HG03175 (cell line): Measurements from ENCODE around the gene OTOF.

Source experiments
- ATAC-seq: cut with Tn5 transposase; IDR thresholded peaks from one replicate; pipeline ENCODE4 v1.9.1; 2021; ENCODE audit warnings: mild to moderate bottlenecking, moderate library complexity; ENCODE audit not compliant: unreplicated experiment

The OTOF gene

DNA sequence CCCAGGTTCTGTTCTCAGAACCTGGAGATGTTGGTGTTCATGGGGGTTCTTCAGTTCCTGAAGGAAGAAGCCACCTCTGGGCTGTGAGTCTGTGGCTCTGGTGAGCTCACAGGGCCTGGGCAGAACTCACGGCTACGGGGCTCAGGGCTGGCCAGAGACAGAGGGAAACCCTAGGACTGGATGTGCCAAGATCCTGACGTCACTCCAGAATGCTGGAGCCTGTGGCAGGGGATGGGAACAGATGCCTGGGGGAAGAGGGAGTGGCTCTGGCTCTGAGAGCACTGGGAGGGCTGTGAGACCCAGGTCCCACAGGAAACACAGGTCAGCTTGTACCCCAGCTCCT, at the start of gene OTOF:
TSS of gene OTOF (minus strand) at position 214 of the 343 bp plus-strand sequence.
- no peak for ATAC-seq

DNA sequence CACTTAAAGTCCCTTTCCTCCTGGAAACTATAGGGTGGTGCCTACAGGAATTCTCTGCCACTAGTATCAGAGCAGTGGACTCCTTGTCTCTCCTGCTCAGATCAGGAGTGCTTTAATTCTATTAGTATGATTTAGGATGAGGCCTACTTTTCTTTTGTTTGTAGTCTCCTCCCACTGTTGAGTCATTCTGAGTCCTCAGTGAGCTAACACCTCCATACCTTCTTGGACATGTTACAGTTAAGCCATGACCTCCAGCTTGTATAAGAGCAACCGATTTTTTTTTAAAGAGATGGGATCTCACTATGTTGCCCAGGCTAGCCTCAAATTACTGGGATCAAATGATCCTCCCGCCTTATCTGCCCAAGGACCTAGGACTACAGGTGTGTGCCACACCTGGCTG, 48.7 kb upstream of the OTOF start:
- ATAC-seq = no peak

DNA sequence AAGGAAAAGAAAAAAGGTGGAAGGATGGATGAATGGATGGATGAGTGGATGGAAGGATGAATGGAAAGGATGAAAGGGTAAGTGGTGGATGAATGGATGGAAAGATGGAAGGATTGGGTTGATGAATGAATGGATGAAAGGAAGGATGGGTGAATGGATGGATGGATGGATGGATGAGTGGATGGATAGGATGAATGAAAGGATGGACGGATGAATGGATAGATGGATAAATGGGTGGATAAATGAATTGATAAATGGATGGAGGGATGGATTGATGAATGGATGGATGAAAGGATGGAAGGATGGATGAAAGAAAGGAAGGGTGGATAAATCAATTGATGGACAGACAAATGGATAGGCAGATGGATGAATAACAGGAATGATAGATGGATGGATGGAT, 48.2 kb upstream of the OTOF start:
- no peak for ATAC-seq

DNA sequence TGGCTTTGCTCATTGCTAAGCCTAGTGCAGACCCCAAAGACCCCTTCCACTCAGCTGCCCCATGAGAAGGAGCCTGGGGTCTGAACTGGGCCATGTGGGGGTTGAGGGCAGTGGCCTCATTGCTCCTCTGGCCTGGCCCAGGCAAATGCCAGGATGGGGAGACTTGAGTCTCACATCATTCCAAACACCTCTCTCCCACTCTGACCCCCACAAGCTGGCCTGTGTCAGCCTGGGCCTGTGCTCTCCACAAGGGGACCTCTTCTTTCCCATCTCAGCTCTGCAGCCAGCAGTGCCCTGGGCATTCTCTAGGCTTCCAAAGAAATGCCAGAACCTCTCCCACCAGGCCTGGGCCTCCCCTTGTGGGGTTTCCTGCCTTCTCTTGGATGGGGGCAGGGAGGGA, 45.8 kb upstream of the OTOF start:
- ATAC-seq = no peak

- ATAC-seq = no peak
Measured at GRCh38 chr2:26522751-26523171, 44.8 kb upstream of the OTOF start.

GRCh38 chr2:26522325-26522724, 44.4 kb upstream of the OTOF start:
- no peak for ATAC-seq

GRCh38 chr2:26521913-26522180, 43.9 kb upstream of the OTOF start:
- no peak for ATAC-seq

GRCh38 chr2:26521054-26521912, 43.4 kb upstream of the OTOF start:
- ATAC-seq = no peak

- no peak for ATAC-seq
Measured at GRCh38 chr2:26520148-26520449, 42.2 kb upstream of the OTOF start.

GRCh38 chr2:26519396-26520147, 41.6 kb upstream of the OTOF start:
- ATAC-seq = no peak

- no peak for ATAC-seq
Measured at GRCh38 chr2:26516781-26517180, 38.9 kb upstream of the OTOF start.

DNA sequence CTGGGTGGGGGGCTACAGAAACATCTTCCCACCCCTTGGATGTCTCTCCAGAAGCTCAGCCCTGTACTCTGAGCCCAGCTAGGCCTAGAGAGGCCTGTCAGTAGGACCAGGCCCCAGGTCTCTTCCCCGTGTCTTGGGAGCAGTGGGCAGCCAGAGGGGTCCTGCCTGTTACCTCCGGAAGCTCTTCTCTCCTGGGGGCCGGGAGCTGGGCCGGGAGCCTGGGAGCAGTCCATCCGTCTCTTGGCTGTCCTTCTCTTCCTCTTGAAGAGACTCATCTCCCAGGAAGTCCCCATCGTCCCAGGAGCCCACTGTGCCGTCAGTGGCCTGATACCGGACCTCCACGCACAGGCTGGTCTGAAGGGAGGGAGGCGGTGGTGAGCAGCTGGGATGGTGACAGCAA, 38.3 kb upstream of the OTOF start:
- no peak for ATAC-seq

DNA sequence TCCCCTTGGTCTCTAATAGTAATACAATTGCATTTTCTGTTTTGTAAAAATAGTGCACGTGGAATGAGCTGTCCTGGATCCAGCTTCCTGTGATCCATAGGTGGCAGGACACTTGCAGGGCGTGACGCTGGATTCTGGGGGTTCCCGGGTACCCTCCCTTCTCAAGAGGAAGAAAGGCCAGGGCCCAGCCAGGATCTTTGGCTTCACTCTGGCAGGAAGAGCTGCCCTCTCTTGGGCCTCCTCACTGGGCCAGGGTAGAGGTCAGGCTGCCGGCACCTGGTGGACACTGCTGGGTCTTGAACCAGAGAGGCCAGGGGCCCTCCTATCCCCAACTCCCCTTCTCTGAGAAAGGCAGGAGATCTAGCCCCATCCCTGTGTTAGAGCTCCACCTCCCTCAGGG, 37.8 kb upstream of the OTOF start:
- no peak for ATAC-seq

- ATAC-seq = no peak
Measured at GRCh38 chr2:26514045-26514444, 36.1 kb upstream of the OTOF start.

- ATAC-seq = no peak
Measured at GRCh38 chr2:26513261-26513660, 35.3 kb upstream of the OTOF start.

- ATAC-seq = no peak
Measured at GRCh38 chr2:26511466-26511865, 33.5 kb upstream of the OTOF start.

GRCh38 chr2:26510344-26510973, 32.5 kb upstream of the OTOF start:
- ATAC-seq = no peak

DNA sequence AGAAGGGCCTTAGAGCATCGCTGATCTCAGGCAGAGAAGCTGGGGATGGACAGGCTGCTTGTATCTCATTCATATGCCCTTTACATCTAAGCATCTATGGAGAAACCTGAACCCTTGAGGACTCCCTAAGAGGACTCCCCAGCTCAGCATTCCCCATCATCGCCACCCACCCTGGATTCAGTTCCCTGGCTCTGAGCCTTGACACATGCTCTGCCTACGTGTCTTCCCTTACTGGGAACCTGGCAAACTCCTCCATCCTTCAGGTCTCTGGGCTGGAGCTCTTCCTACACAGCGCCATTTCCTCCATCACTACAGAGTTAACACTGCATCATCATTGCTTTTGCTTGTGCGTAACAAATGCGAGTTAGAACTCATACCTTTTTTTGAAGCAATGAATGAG, 31.2 kb upstream of the OTOF start:
- no peak for ATAC-seq

- ATAC-seq = no peak
Measured at GRCh38 chr2:26507932-26508331, 30.0 kb upstream of the OTOF start.

- ATAC-seq = no peak
Measured at GRCh38 chr2:26507088-26507487, 29.2 kb upstream of the OTOF start.

- no peak for ATAC-seq
Measured at GRCh38 chr2:26506279-26506678, 28.4 kb upstream of the OTOF start.

DNA sequence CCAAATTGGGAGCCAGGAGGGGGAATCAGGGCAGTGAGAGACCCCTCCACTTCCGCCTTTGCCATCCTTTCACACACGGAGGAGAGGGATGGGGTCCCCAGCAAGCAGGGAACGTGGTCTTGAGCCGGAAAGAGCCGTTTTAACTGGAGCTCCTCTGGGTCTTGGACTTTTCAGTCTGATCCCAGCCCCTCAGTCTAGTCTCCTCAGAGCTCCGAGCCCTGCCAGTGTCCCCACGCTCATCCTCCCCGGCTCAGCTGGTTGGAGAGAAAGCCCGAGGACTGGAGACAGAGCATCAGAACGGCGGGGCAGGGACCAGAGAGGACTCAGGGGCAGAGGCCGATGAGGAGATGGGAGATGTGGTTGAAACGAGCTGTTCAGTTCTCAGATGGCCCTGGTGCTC, 26.1 kb upstream of the OTOF start:
- no peak for ATAC-seq
